ENCODE results near the gene TMEM123. TPM values are rescaled to one million over a fixed set of nuclear protein-coding genes. Genes with fewer than 3 reads are reported as not detected.

TMEM123 gene
- total RNA-seq, 1 donor from 2014 or later = 156 TPM

DNA sequence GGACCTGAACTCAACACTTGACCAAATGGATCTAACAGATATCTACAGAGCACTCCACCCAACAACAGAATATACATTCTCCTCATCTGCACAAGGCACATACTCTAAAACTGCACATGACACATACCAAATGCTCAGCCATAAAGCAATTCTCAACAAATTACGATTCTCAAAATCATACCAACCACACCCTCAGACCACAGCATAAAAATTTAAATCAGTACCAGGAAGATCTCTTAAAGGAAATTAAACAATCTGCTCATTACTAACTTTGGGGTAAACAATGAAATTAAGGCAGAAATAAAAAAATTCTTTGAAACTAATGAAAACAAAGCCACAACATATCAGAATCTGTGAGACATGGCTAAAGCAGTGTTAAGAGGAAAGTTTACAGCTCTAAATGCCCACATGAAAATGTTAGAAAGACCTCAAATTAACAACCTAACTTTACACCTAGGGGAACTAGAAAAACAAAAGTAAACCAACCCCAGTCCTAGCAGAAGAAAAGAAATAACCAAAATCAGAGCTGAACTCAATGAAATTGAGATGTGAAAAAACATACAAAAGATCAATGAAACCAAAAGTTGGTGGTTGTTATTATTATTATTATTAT, 37.2 kb downstream of the TMEM123 start:
- Histone ChIP-seq H3K4me1 (peaks cover 2% of the 10 kb centered on the region), H3K4me3 (no peak overlapping the region), H3K27ac (no peak overlapping the region), H3K36me3 (no peaks in the 10 kb centered on the region), H3K27me3 (no peaks in the 10 kb centered on the region), H3K9me3 (no peaks in the 10 kb centered on the region)
- intact Hi-C loops (cut with DNase I) = no loop called here
- DNase-seq (ENCODE audit: extremely low spot score in 2 of 2) = no peak
- TF ChIP-seq POLR2A (IDR thresholded peaks at IDR 0.05) = no peak
- TF ChIP-seq, protein P1, sequence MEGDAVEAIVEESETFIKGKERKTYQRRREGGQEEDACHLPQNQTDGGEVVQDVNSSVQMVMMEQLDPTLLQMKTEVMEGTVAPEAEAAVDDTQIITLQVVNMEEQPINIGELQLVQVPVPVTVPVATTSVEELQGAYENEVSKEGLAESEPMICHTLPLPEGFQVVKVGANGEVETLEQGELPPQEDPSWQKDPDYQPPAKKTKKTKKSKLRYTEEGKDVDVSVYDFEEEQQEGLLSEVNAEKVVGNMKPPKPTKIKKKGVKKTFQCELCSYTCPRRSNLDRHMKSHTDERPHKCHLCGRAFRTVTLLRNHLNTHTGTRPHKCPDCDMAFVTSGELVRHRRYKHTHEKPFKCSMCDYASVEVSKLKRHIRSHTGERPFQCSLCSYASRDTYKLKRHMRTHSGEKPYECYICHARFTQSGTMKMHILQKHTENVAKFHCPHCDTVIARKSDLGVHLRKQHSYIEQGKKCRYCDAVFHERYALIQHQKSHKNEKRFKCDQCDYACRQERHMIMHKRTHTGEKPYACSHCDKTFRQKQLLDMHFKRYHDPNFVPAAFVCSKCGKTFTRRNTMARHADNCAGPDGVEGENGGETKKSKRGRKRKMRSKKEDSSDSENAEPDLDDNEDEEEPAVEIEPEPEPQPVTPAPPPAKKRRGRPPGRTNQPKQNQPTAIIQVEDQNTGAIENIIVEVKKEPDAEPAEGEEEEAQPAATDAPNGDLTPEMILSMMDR (IDR thresholded peaks at IDR 0.05) = no peak
- TF ChIP-seq POLR2AphosphoS5 (IDR thresholded peaks at IDR 0.05; ENCODE audit: insufficient read depth in 1 of 2, low read depth in 1 of 2) = no peak

DNA sequence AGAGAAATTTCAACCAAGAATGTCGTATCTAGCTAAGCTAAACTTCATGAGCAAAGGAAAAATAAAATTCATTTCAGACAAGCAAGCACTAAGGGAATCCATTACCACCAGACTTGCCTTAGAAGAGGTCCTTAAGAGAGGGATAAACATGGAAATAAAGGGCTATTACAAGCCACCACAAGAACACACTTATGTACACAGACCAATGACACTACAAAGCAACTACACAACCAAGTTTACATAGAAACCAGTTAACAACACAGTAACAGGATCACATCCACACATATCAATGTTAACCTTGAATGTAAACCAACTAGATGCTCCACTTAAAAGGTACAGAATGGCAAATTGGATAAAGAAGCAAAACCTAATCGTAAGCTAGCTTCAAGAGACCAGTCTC, 38.0 kb downstream of the TMEM123 start:
- Histone ChIP-seq H3K27me3 (no peaks in the 10 kb centered on the region), H3K9me3 (no peaks in the 10 kb centered on the region), H3K36me3 (no peaks in the 10 kb centered on the region), H3K4me3 (no peak overlapping the region), H3K27ac (no peak overlapping the region), H3K4me1 (peaks cover 5% of the 10 kb centered on the region)
- intact Hi-C loops (cut with DNase I) = no loop called here
- TF ChIP-seq, protein P1 (IDR thresholded peaks at IDR 0.05) = no peak
- TF ChIP-seq POLR2AphosphoS5 (IDR thresholded peaks at IDR 0.05; ENCODE audit: insufficient read depth in 1 of 2, low read depth in 1 of 2) = no peak
- no peak for TF ChIP-seq POLR2A (IDR thresholded peaks at IDR 0.05)
- no peak for DNase-seq (ENCODE audit: extremely low spot score in 2 of 2)

DNA sequence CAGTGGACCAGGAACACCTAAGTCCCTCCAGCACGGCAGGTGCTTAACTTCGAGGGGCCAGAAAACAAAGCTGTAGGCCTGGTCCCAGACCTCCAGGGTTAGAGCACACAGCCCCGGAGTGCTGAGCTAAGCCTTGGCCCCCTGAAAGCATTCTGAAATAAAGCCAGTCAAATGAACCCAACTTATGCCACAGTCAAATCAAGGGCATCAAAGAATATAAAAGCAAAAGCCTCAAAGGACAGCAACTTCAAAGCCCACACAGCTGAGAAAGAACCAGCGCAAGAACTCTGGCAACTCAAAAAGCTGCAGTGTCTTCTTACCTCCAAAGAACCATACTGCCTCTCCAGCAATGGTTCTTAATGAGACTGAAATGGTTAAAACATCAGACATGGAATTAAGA, 39.1 kb downstream of the TMEM123 start:
- TF ChIP-seq POLR2AphosphoS5 (IDR thresholded peaks at IDR 0.05; ENCODE audit: insufficient read depth in 1 of 2, low read depth in 1 of 2) = no peak
- TF ChIP-seq, protein P1 (IDR thresholded peaks at IDR 0.05) = no peak
- no peak for TF ChIP-seq POLR2A (IDR thresholded peaks at IDR 0.05)
- intact Hi-C loops (cut with DNase I) = no loop called here
- Histone ChIP-seq H3K36me3 (no peaks in the 10 kb centered on the region), H3K27ac (no peak overlapping the region), H3K4me1 (peaks cover 5% of the 10 kb centered on the region), H3K4me3 (no peak overlapping the region), H3K27me3 (no peaks in the 10 kb centered on the region), H3K9me3 (no peaks in the 10 kb centered on the region)
- DNase-seq (ENCODE audit: extremely low spot score in 2 of 2) = no peak

DNA sequence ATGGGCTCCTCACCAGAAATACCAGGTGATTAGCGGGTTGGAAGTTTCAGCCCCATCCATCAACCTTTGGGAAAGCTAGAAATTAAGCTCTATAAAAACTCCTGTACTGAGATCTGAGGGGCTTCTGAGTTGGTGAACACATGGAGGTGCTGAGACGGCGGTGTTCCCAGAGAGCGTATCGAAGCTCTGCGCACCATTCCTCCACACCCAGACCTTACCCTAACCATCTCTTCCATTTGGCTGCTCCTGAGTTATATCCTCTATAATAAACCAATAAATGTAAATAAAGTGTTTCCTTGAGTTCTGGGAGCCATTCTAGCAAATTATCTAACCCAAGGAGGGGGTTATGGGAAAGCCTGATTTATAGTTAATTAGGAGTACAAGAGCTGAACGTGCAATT, 41.4 kb downstream of the TMEM123 start:
- Histone ChIP-seq H3K4me1 (peaks cover 24% of the 10 kb centered on the region), H3K36me3 (no peaks in the 10 kb centered on the region), H3K9me3 (no peaks in the 10 kb centered on the region), H3K27ac (no peak overlapping the region), H3K4me3 (no peak overlapping the region), H3K27me3 (no peaks in the 10 kb centered on the region)
- DNase-seq (ENCODE audit: extremely low spot score in 2 of 2) = no peak
- TF ChIP-seq, protein P1 (IDR thresholded peaks at IDR 0.05) = no peak
- TF ChIP-seq POLR2AphosphoS5 (IDR thresholded peaks at IDR 0.05; ENCODE audit: insufficient read depth in 1 of 2, low read depth in 1 of 2) (no peak), POLR2A (IDR thresholded peaks at IDR 0.05) (no peak)
- intact Hi-C loops (cut with DNase I) = no loop called here

DNA sequence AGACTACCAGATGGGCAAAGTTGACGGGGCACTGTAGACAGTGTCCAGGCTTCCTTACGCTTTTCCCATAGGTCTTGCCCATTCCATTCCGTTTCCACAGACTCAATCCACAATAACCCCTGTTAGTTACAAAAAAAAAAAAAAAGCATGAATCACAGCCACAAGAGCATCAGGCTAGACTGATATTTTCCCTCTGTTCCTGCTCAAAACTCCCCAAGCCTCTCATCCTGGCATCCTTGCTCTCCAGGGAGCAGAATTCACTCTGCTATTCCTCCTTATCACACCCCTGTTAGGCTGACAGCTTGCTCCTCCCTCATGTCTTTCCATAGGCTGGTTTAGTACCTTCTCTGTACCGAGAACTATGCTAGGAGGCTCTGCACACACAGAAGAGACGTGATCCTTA, 42.2 kb downstream of the TMEM123 start:
- Histone ChIP-seq H3K9me3 (no peaks in the 10 kb centered on the region), H3K27me3 (no peaks in the 10 kb centered on the region), H3K4me1 (peaks cover 25% of the 10 kb centered on the region), H3K27ac (no peak overlapping the region), H3K36me3 (no peaks in the 10 kb centered on the region), H3K4me3 (no peak overlapping the region)
- intact Hi-C loops (cut with DNase I) = no loop called here
- TF ChIP-seq POLR2AphosphoS5 (IDR thresholded peaks at IDR 0.05; ENCODE audit: insufficient read depth in 1 of 2, low read depth in 1 of 2) (no peak), POLR2A (IDR thresholded peaks at IDR 0.05) (no peak)
- TF ChIP-seq, protein P1 (IDR thresholded peaks at IDR 0.05) = no peak
- DNase-seq (ENCODE audit: extremely low spot score in 2 of 2) = no peak
